ENCODE data around the gene MRPL45. TPM values are rescaled to one million over a fixed set of nuclear protein-coding genes. Genes with fewer than 3 reads are reported as not detected.
"Not testable (repeated sequence)": the region's sequence is repeated elsewhere in the genome, so short reads cannot be mapped to it uniquely, and the experiment has no call there.

MRPL45 gene
- total RNA-seq, 4 donors from 2014 or later = 6.7 to 32.3 (median 19.0) TPM

DNA sequence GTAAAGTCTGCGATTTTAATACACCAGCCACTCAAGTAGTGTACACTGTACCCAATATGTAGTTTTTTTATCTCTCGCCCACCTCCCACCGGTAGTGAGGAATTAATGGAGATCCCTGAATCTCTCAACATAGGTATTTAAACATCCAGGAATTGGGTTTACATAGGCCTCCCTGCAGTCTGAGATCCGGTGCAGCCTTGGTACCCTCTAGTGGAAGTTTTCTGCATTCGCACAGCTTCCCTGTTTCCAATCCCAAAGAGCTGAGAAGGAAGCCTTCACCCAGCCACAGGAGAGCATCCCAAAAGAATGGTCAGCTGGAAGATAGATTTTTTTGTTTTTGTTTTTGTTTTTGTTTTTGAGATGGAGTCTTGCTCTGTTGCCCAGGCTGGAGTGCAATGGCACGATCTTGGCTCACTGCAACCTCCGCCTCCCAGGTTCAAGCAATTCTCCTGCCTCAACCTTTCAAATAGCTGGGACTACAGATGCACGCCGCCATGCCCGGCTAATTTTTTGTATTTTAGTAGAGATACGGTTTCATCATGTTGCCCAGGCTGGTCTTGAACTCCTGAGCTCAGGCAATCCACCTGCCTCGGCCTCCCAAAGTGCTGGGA, 8.6 kb upstream of the MRPL45 start:
- TF ChIP-seq, protein P1, sequence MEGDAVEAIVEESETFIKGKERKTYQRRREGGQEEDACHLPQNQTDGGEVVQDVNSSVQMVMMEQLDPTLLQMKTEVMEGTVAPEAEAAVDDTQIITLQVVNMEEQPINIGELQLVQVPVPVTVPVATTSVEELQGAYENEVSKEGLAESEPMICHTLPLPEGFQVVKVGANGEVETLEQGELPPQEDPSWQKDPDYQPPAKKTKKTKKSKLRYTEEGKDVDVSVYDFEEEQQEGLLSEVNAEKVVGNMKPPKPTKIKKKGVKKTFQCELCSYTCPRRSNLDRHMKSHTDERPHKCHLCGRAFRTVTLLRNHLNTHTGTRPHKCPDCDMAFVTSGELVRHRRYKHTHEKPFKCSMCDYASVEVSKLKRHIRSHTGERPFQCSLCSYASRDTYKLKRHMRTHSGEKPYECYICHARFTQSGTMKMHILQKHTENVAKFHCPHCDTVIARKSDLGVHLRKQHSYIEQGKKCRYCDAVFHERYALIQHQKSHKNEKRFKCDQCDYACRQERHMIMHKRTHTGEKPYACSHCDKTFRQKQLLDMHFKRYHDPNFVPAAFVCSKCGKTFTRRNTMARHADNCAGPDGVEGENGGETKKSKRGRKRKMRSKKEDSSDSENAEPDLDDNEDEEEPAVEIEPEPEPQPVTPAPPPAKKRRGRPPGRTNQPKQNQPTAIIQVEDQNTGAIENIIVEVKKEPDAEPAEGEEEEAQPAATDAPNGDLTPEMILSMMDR (IDR thresholded peaks at IDR 0.05) = peak in 1 of 4 experiments; percentile 12
- H3K27me3 ChIP-seq; DNase-seq; H3K9me3 ChIP-seq; H3K4me3 ChIP-seq; H3K27ac ChIP-seq; H3K4me1 ChIP-seq; H3K36me3 ChIP-seq; intact Hi-C loops (cut with DNase I; ENCODE audit: low total_unique reads): not testable (repeated sequence)

DNA sequence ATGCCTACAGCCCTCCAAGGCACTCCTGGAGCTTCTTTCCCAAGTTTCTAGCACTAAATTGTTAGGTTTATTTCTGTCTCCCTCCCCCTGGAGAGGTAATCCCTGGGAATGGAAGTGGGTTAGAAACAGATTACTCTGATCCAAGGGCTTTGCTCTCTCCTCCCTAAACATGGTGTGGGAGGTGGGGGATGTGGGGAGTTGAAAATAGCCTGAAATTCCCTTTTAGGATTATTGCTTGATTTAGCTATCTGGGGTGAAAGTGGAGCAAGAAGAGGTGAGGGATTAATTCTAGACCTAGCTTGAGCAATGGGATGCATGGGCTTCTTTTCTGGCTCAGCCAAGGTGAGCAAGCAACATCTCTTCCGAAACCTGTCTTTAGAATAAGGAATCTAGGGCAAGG, 7.2 kb upstream of the MRPL45 start:
- H3K27me3 ChIP-seq; H3K9me3 ChIP-seq; H3K36me3 ChIP-seq; DNase-seq; H3K4me3 ChIP-seq; H3K27ac ChIP-seq; H3K4me1 ChIP-seq; intact Hi-C loops (cut with DNase I; ENCODE audit: low total_unique reads): not testable (repeated sequence)

DNA sequence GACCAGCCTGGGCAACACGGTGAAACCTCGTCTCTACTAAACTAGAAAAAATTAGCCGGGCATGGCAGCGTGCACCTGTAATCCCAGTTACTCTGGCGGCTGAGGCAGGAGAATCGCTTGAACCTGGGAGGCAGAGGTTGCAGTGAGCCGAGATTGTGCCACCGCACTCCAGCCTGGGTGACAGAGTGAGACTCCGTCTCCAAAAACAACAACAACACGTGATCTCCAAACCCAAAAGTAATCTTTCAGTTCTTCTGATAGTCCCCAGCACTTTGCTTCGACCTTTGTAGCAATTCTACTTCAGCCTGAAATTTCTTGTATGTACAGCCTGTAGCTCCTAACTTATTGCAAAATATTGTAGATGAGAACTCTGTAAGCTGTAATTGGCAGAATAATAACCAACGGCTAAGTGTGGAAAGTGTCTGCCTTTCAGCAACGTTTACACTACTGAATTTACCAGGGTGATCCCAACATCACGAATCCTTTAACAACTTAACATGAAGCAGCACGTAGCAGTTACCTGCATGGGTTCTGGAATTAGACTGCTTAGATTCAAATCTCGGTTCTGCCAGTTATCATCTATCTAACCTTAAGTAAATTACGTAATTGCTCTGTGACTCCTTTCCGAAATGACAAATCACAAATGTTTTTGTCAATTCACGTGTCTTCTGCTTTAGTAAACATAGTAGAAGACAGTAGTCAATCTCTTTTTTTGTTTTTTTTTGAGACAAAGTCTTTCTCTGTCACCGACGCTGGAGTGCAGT, 1.2 kb upstream of the MRPL45 start:
- H3K36me3 ChIP-seq; H3K4me3 ChIP-seq; H3K27me3 ChIP-seq; H3K4me1 ChIP-seq; DNase-seq; intact Hi-C loops (cut with DNase I; ENCODE audit: low total_unique reads); H3K9me3 ChIP-seq: not testable (repeated sequence)
- H3K27ac ChIP-seq = peak overlapping the region in 1 of 2 donors; percentile 74

DNA sequence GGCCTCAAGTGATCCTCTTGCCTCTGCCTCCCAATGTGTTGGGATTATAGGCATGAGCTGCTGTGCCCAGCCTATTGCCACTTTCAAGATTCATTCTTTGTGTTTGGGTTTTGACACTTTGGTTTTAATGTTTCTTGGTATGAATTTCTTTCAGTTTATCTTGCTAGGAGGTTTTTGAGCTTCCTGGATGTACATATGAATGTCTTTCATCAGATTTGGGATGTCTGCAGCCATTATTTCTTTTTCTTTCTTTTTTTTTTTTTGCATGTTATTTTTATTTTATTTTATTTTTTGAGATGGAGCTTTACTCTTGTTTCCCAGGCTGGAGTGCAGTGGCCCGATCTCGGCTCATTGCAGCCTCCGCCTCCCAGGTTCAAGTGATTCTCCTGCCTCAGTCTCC, 18.5 kb downstream of the MRPL45 start:
- Histone ChIP-seq H3K27me3 (no peaks in the 10 kb centered on the region), H3K9me3 (no peaks in the 10 kb centered on the region), H3K27ac (no peak overlapping the region), H3K4me1 (no peaks in the 10 kb centered on the region), H3K4me3 (no peak overlapping the region), H3K36me3 (no peaks in the 10 kb centered on the region)
- TF ChIP-seq, protein P1 (IDR thresholded peaks at IDR 0.05) = no peak
- no peak for TF ChIP-seq POLR2A (IDR thresholded peaks at IDR 0.05)
- intact Hi-C loops (cut with DNase I; ENCODE audit: low total_unique reads) = no loop called here
- DNase-seq = no peak

DNA sequence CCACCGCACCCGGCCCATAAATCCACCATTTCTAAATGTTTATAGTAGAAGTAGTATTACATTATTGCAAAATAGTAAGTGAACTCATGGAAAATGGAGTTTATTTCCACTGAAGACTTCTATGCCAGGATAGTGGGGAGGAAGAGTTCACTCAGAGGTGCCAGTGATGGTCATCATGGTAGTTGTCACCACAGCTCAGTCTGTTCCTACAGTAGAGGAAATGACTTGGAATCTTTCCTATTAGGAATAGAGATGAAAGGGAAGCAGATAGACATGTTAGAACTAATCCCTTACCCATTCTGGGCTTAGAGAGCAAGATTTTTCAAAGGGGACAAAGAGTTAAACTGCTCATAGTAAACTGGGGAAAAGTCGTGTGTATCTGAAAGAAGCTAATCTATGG, 20.1 kb downstream of the MRPL45 start:
- Histone ChIP-seq H3K27ac (no peak overlapping the region), H3K27me3 (no peaks in the 10 kb centered on the region), H3K36me3 (no peaks in the 10 kb centered on the region), H3K9me3 (no peaks in the 10 kb centered on the region), H3K4me3 (no peak overlapping the region), H3K4me1 (no peaks in the 10 kb centered on the region)
- intact Hi-C loops (cut with DNase I; ENCODE audit: low total_unique reads) = no loop called here
- DNase-seq = no peak
- no peak for TF ChIP-seq POLR2A (IDR thresholded peaks at IDR 0.05)
- TF ChIP-seq, protein P1 (IDR thresholded peaks at IDR 0.05) = no peak

DNA sequence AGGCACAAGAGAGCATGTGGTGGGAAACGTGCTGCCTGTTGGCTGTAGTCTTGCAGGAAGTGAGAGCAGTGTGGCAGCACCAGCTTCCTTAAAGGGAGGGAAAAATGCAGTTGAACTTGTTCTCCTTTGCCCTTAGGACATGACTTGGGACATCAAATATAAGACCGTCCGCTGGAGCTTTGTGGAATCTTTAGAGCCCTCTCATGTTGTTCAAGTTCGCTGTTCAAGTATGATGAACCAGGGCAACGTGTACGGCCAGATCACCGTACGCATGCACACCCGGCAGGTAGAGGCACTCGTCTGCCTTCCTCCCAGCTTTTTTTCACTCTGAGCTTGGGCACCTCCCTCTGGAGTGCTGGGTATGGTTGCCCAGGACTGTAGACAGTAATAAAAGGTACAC, 23.5 kb downstream of the MRPL45 start:
- DNase-seq = no peak
- Histone ChIP-seq H3K36me3 (no peaks in the 10 kb centered on the region), H3K9me3 (no peaks in the 10 kb centered on the region), H3K4me1 (no peaks in the 10 kb centered on the region), H3K4me3 (no peak overlapping the region), H3K27me3 (no peaks in the 10 kb centered on the region), H3K27ac (no peak overlapping the region)
- no peak for TF ChIP-seq POLR2A (IDR thresholded peaks at IDR 0.05)
- TF ChIP-seq, protein P1 (IDR thresholded peaks at IDR 0.05) = no peak
- intact Hi-C loops (cut with DNase I; ENCODE audit: low total_unique reads) = no loop called here

Measured in uterus (tissue), 4 donors.